ENCODE measurements around the gene FOXC1.

The FOXC1 gene

GRCh38 chr6:1594445-1595200 is 15.1 kb upstream of the FOXC1 start:
- no peak for DNase-seq (ENCODE audit: low read depth)
- no peak overlapping the region for H3K4me3 ChIP-seq (replicated peaks; ENCODE audit: low read depth, low read length)
- TF ChIP-seq CTCF (IDR thresholded peaks at IDR 0.05; ENCODE audit: low read length, missing control alignments): no peak

- no peak overlapping the region for H3K4me3 ChIP-seq (replicated peaks; ENCODE audit: low read depth, low read length)
- TF ChIP-seq CTCF (IDR thresholded peaks at IDR 0.05; ENCODE audit: low read length, missing control alignments): no peak
- no peak for DNase-seq (ENCODE audit: low read depth)
Measured at GRCh38 chr6:1595271-1596087, 14.2 kb upstream of the FOXC1 start.

- DNase-seq (ENCODE audit: low read depth): peak; percentile 60
- TF ChIP-seq CTCF (IDR thresholded peaks at IDR 0.05; ENCODE audit: low read length, missing control alignments): peak; percentile 79
- peak overlapping the region; percentile 40 for H3K4me3 ChIP-seq (replicated peaks; ENCODE audit: low read depth, low read length)
Measured at GRCh38 chr6:1596088-1596852, 13.4 kb upstream of the FOXC1 start.

- no peak for TF ChIP-seq CTCF (IDR thresholded peaks at IDR 0.05; ENCODE audit: low read length, missing control alignments)
- DNase-seq (ENCODE audit: low read depth): no peak
- no peak overlapping the region for H3K4me3 ChIP-seq (replicated peaks; ENCODE audit: low read depth, low read length)
Measured at GRCh38 chr6:1597121-1597744, 12.5 kb upstream of the FOXC1 start.

- no peak overlapping the region for H3K4me3 ChIP-seq (replicated peaks; ENCODE audit: low read depth, low read length)
- no peak for TF ChIP-seq CTCF (IDR thresholded peaks at IDR 0.05; ENCODE audit: low read length, missing control alignments)
- DNase-seq (ENCODE audit: low read depth): peak; percentile 86
Measured at GRCh38 chr6:1597924-1598323, 11.8 kb upstream of the FOXC1 start.

- DNase-seq (ENCODE audit: low read depth): no peak
Measured at GRCh38 chr6:1598433-1598832, 11.3 kb upstream of the FOXC1 start.

More at GRCh38 chr6:1598433-1598832, 11.3 kb upstream of the FOXC1 start:
- H3K4me3 ChIP-seq (replicated peaks; ENCODE audit: low read depth, low read length): no peak overlapping the region
- TF ChIP-seq CTCF (IDR thresholded peaks at IDR 0.05; ENCODE audit: low read length, missing control alignments): no peak
